ENCODE measurements around the gene CCNB2.
"Not testable (repeated sequence)": the region's sequence is repeated elsewhere in the genome, so short reads cannot be mapped to it uniquely, and the experiment has no call there.

The CCNB2 gene

GRCh38 chr15:59137566-59137965 lies 32.6 kb downstream of the CCNB2 start:
- no peak for DNase-seq

DNA sequence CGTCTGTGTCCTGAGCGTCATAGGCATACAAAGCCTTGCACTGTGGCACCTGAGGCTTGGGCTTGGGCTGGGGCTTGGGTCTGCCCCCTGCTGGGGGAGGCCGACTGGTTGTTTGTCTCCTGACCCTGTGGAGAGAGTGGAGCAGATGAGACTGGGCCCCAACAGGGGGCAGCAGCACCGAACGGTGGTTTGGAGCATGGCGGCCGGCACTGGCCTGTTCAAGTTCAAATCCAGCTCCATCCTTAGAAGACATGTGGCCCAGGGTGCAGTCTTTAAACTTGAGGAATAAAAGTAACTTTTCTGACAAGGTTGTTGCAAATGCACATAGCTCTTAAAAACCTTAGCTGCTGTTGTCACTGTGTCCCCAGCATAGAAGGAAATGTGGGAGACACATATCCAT lies 33.3 kb downstream of the CCNB2 start:
- no peak for DNase-seq

GRCh38 chr15:59140422-59141226 lies 35.7 kb downstream of the CCNB2 start:
- DNase-seq, result no peak

DNA sequence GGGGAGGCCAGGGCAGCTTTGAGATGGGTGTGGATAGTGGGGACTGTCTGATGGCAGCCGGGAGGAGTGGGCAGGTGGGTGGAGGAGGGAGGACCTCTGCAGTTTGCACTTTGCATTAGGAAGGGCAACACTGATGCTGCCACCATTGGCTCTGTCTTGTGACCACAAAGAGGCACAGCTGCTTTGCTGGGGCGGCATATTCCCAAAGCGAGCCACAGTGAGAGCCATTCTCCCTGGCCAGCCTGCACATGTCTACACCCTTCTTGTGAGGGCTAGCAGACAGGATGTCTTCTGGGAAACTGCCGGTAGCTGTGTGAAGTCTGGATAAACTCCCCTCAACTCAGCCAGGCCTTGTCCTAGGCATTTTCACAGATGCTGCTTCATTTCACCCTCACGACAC lies 38.3 kb downstream of the CCNB2 start:
- DNase-seq, result no peak

- DNase-seq, result not testable (repeated sequence)
These were observed 39.6 kb downstream of the CCNB2 start for GRCh38 chr15:59144594-59144993.

DNA sequence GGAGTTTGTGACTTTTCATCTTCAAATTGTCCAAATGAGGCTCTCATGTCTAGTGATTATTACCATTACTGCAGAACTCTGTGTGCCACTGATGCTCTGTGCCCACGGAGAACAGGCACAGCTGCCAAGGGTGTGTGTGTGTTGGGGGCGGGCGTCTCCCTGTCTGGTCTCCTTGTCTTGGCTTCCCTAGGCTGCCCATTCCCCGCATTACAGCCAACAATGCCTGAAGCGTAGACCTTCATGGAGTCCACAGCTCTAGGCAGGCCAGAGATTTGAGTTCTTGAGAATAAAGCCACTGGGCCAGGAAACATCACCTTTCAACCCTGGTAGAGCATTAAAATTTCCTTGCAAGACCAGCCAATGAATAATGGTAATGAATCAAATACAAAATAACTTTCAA lies 42.7 kb downstream of the CCNB2 start:
- no peak for DNase-seq

DNA sequence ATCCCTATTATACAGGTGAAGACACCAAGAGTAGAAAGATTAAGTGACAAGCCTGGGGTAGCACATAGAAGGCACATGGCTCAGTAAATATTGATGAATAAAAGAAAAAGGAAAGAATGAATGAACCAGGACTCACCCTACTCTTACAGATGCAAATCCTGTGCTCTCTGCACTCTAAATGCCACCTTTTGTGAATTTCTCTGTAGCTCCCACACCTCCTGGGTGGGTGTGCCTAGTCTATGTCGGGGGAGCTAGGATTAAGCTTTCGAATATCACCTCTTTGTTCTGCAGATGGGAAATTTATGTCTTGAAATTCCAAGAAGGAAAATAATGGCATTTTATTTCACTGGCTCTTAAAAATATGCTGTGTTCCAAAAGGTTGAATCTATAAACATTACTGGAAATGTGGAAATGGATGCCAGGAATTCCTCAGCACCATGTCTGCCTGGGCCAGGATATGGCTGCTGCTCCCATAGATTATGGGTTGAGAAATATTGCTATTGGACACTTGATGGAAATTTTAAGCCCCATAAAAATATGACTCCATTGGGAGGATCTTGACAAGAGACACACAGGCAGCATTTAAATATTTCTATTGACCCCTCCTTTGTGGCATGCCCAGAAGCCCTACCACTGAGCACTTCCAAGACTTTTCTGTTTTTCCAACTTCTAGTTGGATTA lies 43.3 kb downstream of the CCNB2 start:
- no peak for DNase-seq

DNA sequence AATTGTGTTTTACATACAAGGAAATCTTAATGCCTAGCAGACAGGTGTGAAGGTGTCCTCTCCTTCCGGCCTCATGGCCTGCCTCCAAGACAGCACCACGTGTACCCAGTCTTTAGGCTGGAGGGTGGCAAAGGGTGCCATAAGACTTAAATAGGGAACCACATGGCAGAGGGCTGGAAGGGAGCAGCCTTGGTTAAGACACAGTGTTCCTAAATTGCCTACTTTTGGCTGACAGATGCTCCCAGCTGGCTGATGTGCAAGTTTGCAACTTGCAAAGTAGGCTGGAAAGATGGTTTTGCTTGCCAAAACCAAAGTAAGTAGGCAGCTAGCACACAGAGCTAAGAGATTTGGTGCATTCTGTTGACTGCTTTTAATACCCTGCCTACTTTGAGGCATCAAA lies 45.2 kb downstream of the CCNB2 start:
- no peak for DNase-seq

- no peak for DNase-seq
These were observed 47.9 kb downstream of the CCNB2 start for GRCh38 chr15:59152694-59153450.

- no peak for DNase-seq
These were observed 48.5 kb downstream of the CCNB2 start for GRCh38 chr15:59153466-59153865.

DNA sequence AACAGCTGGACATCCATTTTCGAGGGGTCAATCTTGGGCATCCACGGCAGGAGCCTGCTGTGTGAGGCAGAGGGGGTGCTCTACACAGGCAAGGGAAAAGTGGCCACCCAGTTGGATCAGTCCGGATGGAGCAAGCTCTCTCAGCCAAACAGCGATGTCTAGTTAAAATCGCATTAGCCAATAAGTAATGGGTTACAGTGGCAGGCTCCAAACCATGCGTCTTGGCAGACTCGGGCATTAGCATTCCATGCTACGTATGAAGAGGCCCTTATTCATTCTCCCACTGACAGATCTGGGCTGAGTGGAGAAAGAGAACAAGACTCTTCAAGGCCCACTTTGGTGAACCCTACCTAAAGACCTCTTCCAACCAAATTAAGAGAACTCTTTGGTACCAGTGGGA lies 49.3 kb downstream of the CCNB2 start:
- DNase-seq, result no peak

DNA sequence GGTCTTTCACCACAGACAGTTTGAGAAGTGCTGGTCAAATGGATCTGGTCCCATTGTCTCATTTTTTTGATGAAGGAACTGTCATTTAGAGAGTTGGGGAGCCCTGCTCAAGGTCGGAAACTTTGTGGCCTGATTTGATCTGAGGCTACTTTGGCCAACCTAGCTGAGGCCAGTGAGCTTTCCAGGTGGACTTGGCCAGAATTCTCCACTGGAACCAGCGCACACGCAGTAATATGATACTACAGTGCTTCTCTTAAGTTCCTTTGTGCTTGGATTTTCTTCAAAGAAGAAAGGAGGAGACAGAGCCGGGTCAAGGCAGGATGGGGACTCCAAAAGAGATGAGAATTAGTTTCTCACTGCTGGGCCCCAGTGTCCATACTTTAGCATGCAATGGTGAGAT lies 50.5 kb downstream of the CCNB2 start:
- DNase-seq, result no peak

- DNase-seq, result no peak
These were observed 52.5 kb downstream of the CCNB2 start for GRCh38 chr15:59157396-59157795.

GRCh38 chr15:59157840-59158700 lies 53.1 kb downstream of the CCNB2 start:
- DNase-seq, result peak; percentile 49

DNA sequence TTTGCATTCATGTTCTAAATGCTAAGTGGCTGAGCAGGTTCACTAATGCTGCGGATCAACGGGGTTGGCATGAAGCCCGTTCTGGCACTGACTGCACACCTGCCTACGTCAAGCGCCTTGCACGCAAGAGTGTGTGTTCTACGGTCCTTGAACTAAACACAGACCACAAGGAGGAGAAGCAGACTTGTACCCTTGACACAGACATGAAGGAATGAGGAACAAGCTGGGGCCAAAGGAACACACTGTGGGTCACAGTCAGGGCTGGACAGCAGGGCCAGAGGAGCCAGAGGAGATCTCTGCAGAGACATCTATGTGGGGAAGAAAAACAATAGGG lies 53.7 kb downstream of the CCNB2 start:
- DNase-seq, result peak; percentile 49

GRCh38 chr15:59159210-59159609 lies 54.3 kb downstream of the CCNB2 start:
- DNase-seq, result no peak

GRCh38 chr15:59160880-59161593 lies 56.1 kb downstream of the CCNB2 start:
- DNase-seq, result peak; percentile 40

DNA sequence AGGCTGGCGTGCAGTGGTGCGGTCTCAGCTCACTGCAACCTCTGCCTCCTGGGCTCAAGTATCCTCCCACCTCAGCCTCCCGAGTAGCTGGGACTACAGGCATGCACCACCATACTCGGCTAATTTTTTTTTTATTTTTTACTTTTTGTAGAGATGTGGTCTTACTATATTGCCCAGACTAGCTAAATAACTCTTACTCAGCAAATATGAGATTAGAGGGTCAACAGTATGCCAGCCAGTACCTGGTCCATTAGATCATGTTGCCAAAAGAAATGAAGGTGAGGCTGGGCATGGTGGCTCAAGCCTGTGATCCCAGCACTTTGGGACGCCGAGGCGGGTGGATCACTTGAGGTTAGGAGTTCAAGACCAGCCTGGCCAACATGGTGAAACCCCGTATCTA lies 57.1 kb downstream of the CCNB2 start:
- not testable (repeated sequence) for DNase-seq

DNA sequence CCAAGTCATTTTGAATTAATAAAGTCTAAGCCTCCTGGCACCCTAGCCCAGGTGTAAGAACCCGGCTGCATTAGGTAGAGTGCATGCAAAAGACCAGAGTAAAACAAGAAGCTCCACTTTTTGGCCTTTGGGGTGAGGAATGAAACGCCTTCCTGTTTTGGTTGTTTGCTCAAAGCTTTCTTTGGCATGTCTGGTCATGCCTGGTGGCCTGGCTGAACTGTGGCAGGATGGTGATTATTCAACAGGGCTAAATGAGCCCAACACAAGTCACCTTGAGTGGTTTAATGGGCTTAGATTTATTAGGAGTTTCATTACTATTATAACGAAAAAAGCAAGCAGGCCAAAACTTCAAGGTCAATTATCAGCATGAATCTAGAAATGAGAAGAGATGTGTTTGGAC lies 60.8 kb downstream of the CCNB2 start:
- no peak for DNase-seq

DNA sequence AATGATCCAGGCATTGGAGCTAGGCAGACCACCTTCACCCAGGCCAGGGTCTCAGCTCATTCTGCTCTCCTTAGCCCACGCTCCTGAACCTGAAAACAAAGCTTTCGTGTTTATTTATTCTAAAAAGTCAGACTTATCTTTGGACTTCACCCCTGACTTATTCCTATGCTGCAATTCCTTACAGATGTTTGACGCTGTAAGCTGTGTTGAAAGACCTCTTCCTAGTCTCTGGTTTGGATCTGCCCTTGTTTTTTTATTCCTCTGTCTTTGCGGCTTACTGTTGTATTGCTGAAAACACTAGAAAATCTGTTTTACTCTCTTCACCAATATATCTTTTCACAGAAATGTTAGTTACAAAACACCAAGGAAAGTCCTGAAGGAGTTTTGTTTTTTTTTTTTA lies 61.2 kb downstream of the CCNB2 start:
- no peak for DNase-seq

- peak; percentile 69 for DNase-seq
These were observed 61.8 kb downstream of the CCNB2 start for GRCh38 chr15:59166601-59167265.

GRCh38 chr15:59168536-59168935 lies 63.6 kb downstream of the CCNB2 start:
- DNase-seq, result no peak

All from NCI-H187 treated with DMSO at 0.1 percent for 48 hours (cell line).